Thyroid gland (tissue), 4 donors: Measurements from ENCODE around the gene MYO9B.

Source experiments
- CTCF ChIP-seq, 6 experiments: fragments of 200-600 bp in 3 of 6; fragments of 450-650 bp in 3 of 6; sonication (generic) in 3 of 6; IDR thresholded peaks; one replicate each; pipeline ENCODE4 v1.5.1; 2016 to 2019; ENCODE audit warnings: antibody characterized with exemption in 6 of 6, mild to moderate bottlenecking in 2 of 6, inconsistent platforms in 1 of 6, moderate library complexity in 1 of 6
- POLR2A ChIP-seq, 2 donors: fragments of 450-650 bp; IDR thresholded peaks; one replicate each; pipeline ENCODE4 v1.6.1; 2017; ENCODE audit warnings: antibody characterized with exemption in 2 of 2, mild to moderate bottlenecking in 2 of 2, moderate library complexity in 1 of 2

- TF ChIP-seq CTCF (IDR thresholded peaks at IDR 0.05) (no peak), POLR2A (IDR thresholded peaks at IDR 0.05) (no peak)
Observed at GRCh38 chr19:17165715-17166114, 90.1 kb downstream of the MYO9B start.
